Neuron (in vitro differentiated cells): Measurements from ENCODE around the gene NR1H4.

ENCODE experiments used
- H2AFZ ChIP-seq: one replicate; pipeline ENCODE4 v1.6.1; 2013; ENCODE audit warnings: low read depth, mild to moderate bottlenecking, inconsistent platforms, low read length, moderate library complexity
- H3K27me3 ChIP-seq: one replicate; pipeline ENCODE4 v1.6.1; 2013; ENCODE audit warnings: low read length; ENCODE audit not compliant: insufficient read depth
- H3K36me3 ChIP-seq: one replicate; pipeline ENCODE4 v1.6.1; 2013; ENCODE audit warnings: low read length; ENCODE audit not compliant: insufficient read depth
- H3K4me1 ChIP-seq: one replicate; pipeline ENCODE4 v1.6.1; 2013; ENCODE audit warnings: low read length; ENCODE audit not compliant: insufficient read depth
- H3K4me3 ChIP-seq: 2 replicates; pipeline ENCODE4 v1.5.1; 2013; ENCODE audit warnings: mild to moderate bottlenecking, low read length, moderate library complexity
- H3K9me3 ChIP-seq: one replicate; pipeline ENCODE4 v1.6.1; 2013; ENCODE audit warnings: low read length

NR1H4 gene

DNA sequence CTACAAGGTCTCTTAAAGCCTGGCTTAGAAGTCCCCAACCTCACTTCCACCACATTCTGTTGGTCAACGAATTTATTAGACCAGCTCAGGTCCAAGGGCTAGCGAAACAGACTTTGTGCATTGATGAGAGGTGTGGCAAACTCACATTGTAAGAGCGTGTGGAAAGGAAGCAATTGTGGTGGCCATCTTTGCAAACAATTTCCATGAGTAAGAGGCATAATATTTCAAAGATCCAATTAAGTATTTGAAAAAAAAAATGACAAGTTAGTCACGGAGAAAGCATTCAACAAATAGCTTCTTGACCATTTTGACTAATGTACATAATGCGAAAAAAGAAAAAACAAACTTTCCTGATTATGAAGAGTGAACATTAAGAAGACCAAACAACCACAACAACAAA, 7.4 kb downstream of the NR1H4 start:
- Histone ChIP-seq H2AFZ (no peak overlapping the region), H3K27me3 (no peaks in the 10 kb centered on the region), H3K9me3 (no peaks in the 10 kb centered on the region), H3K4me1 (no peaks in the 10 kb centered on the region), H3K4me3 (no peak overlapping the region), H3K36me3 (no peaks in the 10 kb centered on the region)

DNA sequence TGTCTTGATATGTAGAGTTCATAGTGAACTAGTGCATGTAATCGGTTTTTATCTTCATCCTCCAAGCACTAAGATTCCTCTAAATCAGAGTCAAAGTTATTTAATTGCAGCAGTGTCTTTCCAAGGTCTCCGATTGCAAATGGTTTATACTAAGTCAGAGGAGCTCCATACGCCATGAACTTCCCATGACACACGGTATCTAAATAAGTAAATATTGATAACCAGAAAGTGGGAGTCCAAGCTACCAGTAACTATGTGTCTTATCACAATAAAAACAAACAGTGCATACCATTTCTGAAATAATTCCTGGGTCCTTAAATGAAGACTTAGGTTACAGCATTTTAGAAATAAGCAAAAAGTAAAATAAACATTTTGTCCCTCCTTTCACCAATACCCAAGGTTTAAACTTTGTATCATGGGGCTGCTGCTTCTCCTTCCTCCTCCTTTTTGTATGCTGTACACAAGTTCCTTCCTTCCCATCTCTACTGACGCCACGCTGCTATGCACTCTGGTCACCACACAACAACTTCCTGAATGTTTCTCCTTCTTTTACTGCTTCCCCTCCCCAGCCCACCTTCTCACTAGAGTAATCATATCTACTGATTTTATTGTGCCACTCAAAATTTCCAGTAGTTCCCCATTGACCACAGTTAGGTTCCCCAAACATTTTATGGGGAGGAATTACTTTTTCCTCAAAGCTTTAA, 10.7 kb downstream of the NR1H4 start:
- no peaks in the 10 kb centered on the region for H3K36me3 ChIP-seq
- H3K27me3 ChIP-seq: no peaks in the 10 kb centered on the region
- H3K4me1 ChIP-seq: no peaks in the 10 kb centered on the region
- H3K4me3 ChIP-seq: no peak overlapping the region
- H3K9me3 ChIP-seq: no peaks in the 10 kb centered on the region
- no peak overlapping the region for H2AFZ ChIP-seq

DNA sequence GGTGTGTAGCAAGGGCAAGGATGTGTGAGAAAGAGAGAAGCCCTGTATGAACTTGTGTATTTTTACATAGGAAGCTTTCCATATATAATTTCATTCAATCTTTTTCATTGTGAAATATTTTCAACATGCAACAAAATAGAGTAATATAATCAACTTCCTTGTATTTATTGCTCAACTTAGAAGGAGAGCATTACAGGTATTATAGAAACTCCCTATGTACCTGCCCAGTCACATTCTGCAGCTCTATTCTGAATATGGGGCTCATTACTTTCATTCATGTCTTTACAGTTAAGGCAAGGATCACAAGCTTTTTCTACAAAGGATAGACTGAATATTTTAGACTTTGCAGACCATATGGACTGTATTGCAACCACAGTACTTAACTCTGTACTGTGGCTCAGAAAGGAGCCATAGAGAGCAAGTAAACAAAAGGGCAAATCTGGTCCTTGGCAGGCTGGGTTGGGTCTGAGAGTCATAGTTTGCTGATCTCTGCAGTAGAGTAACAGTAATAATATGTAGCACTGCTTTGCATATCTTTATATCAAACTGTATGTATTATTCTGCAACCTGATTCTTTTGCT, 11.3 kb downstream of the NR1H4 start:
- Histone ChIP-seq H3K36me3 (no peaks in the 10 kb centered on the region), H2AFZ (no peak overlapping the region), H3K4me1 (no peaks in the 10 kb centered on the region), H3K9me3 (no peaks in the 10 kb centered on the region), H3K27me3 (no peaks in the 10 kb centered on the region), H3K4me3 (no peak overlapping the region)

DNA sequence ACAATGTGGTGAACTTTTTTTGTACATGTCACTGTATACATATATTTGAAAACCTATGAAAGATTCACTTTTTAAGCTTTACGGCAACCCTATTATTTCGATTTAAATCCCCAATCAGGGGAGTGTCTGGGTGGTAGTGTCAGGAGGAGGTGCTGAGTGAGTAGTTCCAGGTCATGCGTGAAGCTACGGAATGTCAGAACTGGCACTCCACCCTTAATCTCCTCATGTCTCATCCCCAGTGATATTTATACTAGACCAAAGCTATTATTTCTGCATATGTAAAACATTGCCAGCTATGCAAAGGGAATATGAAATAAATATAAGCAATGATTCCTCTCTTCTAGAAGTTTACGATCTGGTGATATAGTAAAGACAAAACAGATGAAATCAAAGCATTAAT, 12.3 kb downstream of the NR1H4 start:
- Histone ChIP-seq H2AFZ (no peak overlapping the region), H3K27me3 (no peaks in the 10 kb centered on the region), H3K4me3 (no peak overlapping the region), H3K4me1 (no peaks in the 10 kb centered on the region), H3K9me3 (no peaks in the 10 kb centered on the region), H3K36me3 (no peaks in the 10 kb centered on the region)

DNA sequence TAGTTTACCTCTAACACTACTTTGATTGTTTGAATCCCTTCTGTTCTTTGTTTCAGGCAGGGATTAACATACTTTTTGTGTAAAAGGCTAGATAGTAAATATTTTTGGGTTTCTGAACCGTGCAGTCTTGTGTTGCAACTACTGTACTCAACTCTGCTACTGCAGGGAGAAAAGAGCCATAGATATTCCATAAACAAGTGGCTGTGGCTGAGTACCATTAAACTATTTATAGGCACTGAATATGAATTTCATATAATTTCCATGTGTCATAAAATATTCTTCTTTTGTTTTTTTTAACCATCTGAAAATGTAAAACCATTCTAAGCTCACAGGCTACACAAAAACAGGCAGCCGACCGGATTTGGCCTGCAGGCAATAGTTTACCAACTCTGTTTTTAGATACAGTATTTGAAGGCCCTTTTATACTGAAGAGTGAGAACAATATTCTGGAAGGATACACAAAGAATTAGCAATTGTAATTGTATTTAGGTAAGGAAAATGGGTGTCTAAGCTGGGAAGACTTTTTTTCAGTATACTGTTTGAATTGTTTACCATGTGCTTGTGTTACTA, 15.7 kb downstream of the NR1H4 start:
- no peaks in the 10 kb centered on the region for H3K9me3 ChIP-seq
- no peak overlapping the region for H3K4me3 ChIP-seq
- H3K4me1 ChIP-seq: no peaks in the 10 kb centered on the region
- H3K36me3 ChIP-seq: no peaks in the 10 kb centered on the region
- H2AFZ ChIP-seq: no peak overlapping the region
- H3K27me3 ChIP-seq: no peaks in the 10 kb centered on the region

DNA sequence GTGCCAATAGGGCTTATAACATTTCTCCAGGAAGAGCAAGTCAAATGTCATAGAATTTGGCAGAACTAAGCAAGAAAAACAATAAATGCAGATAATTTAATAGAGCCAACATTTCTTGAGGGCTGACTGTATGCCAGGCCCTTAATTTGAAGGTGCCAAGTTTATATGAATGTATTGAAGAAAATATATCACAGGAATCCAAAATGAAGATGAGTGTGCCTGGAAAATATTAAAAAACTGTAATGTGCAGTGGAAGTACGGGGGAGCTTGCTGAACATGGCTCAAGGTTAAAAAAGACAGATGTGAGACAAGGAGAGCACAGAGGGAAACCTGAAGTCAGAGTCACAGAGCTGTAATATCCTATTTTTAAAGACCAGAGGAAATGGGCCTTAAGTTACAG, 16.4 kb downstream of the NR1H4 start:
- Histone ChIP-seq H3K9me3 (no peaks in the 10 kb centered on the region), H3K4me1 (no peaks in the 10 kb centered on the region), H3K4me3 (no peak overlapping the region), H3K27me3 (no peaks in the 10 kb centered on the region), H2AFZ (no peak overlapping the region), H3K36me3 (no peaks in the 10 kb centered on the region)

DNA sequence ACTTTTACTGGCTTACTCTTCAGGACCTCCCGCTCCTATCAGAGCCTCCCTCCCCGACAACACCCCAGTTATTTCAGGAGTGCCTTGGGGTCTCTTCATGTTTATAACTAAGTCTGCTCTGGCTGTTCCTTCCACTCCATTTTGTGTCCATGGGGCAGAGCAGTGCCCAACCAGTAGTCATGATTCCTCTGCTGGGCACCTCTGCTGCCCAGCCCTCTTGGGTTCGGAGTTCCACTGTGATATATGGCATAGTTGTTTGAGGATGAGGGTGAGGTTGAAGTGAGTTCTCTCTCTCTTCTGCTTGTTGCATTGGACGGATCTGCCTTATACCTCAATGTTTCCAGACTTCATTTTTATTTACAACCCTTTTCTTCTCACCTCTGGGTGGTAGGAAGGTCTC, 17.4 kb downstream of the NR1H4 start:
- Histone ChIP-seq H3K4me3 (no peak overlapping the region), H3K36me3 (no peaks in the 10 kb centered on the region), H3K27me3 (no peaks in the 10 kb centered on the region), H3K9me3 (no peaks in the 10 kb centered on the region), H3K4me1 (no peaks in the 10 kb centered on the region), H2AFZ (no peak overlapping the region)

DNA sequence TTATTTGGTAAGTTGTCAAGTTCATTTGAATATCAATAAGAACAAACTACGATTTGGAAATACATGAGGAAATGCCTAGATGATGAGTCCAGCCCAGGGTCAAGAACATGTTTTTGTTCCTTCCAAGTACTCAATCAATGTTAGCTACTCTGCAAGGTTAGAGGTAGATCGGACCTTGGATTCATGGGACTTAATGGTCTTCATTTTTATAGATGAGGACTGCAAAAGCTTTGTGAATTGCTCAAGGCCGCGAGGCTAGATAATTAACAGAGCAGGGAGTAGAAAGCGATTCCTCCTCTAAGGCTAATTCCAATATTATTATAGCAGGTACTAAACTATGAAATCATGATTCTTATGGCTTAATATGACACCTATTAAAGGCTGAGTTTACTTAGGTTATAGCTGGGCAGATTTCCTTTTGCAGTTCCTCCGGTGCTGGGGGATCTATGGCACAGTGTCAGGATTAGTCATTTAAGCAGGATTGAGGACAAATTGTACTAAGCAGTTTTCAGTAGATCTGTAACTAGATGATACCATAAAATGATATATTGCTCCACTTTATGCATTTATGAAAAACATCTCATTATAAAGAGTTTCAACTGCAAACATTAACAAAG, 19.8 kb downstream of the NR1H4 start:
- no peak overlapping the region for H3K4me3 ChIP-seq
- no peaks in the 10 kb centered on the region for H3K27me3 ChIP-seq
- no peak overlapping the region for H2AFZ ChIP-seq
- H3K9me3 ChIP-seq: no peaks in the 10 kb centered on the region
- no peaks in the 10 kb centered on the region for H3K4me1 ChIP-seq
- H3K36me3 ChIP-seq: no peaks in the 10 kb centered on the region

DNA sequence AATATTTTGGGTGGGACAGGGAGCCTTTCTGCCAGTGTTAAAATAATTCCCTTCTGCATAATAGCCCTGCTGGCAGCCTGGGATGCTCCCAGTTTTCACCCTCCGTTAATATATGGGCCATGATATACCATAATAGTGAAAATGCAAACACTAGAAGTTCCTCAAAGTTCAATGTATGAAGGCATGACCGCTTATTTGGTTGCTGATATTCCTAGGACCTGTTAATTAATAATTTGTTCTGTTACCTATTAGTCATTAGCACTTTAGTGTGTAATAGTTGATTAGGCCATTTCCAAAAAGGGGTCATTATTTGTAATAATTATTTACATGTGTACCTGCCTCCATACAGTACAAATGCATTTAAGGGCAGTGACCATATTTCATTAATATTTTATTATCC, 20.4 kb downstream of the NR1H4 start:
- H3K4me3 ChIP-seq: no peak overlapping the region

DNA sequence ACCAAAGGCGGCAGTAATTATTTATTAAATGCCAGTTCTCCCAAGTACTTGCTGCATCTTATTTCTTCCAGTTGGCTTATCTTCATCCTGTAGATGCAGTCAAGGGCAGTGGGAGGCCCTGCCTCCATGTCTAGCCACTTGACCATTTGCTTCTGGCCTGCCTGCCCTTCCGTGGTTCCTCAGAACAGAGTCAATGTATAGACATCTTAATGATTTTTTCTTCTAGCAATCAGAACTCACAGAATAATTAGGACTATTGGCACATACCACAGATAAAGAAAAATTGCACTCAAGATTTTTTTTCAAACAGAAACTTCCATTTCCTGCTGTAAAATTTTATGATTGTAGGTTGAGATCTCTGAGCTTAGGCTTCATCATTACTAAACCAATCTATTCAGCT, 20.9 kb downstream of the NR1H4 start:
- no peaks in the 10 kb centered on the region for H3K36me3 ChIP-seq
- H3K9me3 ChIP-seq: no peaks in the 10 kb centered on the region
- no peak overlapping the region for H3K4me3 ChIP-seq
- no peaks in the 10 kb centered on the region for H3K4me1 ChIP-seq
- no peaks in the 10 kb centered on the region for H3K27me3 ChIP-seq
- no peak overlapping the region for H2AFZ ChIP-seq

More for the DNA sequence above, 20.4 kb downstream of the NR1H4 start:
- Histone ChIP-seq H3K27me3 (no peaks in the 10 kb centered on the region), H3K9me3 (no peaks in the 10 kb centered on the region), H3K4me1 (no peaks in the 10 kb centered on the region), H3K36me3 (no peaks in the 10 kb centered on the region), H2AFZ (no peak overlapping the region)

DNA sequence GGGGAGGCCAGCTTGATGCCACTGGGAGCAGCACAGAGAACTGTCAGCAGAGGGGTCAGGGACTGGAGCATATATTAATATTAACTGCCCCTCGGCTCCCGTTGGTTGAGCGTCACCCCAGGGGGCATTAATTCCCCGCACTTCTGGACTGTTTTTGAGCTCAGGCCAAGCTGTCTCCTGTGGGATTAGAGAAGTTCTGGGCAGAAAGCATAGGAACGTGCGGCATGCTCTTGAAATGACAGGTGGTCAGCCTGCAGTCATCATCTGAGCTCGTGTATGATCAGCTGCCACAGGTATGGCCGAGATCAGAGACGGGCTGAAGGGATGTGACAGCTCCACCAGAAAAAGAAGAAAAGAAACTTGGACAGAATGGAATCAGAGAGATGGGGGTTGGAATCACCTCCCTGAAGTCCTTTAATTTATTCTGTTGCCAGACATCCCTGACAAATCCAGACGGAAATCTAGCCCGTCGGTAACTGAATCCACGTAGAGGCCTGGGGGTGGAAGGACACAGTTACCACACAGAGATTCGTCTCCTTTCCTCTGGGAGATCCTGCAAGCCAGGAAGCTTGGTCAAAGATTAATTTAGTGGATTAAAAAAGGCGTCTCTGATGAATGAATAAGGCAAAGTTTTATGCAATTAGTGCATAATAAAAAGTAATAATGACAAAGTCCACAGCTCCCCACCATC, 23.6 kb downstream of the NR1H4 start:
- no peak overlapping the region for H3K4me3 ChIP-seq
- H3K27me3 ChIP-seq: no peaks in the 10 kb centered on the region
- H3K9me3 ChIP-seq: no peaks in the 10 kb centered on the region
- no peaks in the 10 kb centered on the region for H3K4me1 ChIP-seq
- H2AFZ ChIP-seq: no peak overlapping the region
- H3K36me3 ChIP-seq: no peaks in the 10 kb centered on the region

DNA sequence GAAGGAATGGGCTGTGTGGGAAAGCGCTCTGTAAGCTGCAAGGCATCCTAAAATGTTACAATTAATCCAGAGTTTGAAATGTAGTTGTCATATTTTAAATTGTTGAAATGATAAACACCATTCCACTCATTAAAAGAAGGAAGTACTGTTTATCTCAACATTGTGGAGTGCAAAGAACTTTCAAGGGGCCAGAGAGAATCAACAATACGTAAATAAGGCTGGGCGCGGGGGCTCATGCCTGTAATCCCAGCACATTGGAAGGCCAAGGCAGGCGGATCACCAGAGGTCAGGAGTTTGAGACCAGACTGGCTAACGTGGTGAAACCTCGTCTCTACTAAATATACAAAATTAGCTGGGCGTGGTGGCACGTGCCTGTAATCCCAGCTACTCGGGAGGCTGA, 24.5 kb downstream of the NR1H4 start:
- H3K4me1 ChIP-seq: no peaks in the 10 kb centered on the region
- H3K4me3 ChIP-seq: no peak overlapping the region
- H2AFZ ChIP-seq: no peak overlapping the region

DNA sequence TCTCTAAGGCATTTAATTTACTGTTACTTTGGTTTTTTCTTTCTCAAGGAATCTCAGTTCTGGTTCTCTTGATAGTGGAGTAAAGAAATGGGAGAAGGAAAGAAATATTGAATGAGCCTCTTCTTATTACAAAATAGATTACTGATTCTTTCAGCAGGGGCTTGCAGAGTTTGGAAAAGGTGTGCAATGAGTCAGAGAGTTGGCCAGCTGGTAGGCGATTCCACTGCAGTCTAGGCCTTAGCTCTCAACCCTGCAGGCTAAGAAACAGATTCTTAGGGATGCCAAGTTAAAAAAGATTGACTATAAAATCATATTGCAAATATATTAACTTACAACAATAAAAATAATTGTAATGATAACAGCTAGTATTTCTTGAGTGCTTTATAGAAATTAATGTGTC, 25.8 kb downstream of the NR1H4 start:
- Histone ChIP-seq H3K4me3 (no peak overlapping the region), H3K27me3 (no peaks in the 10 kb centered on the region), H2AFZ (no peak overlapping the region), H3K36me3 (no peaks in the 10 kb centered on the region), H3K9me3 (no peaks in the 10 kb centered on the region), H3K4me1 (no peaks in the 10 kb centered on the region)

More for the DNA sequence above, 24.5 kb downstream of the NR1H4 start:
- Histone ChIP-seq H3K9me3 (no peaks in the 10 kb centered on the region), H3K27me3 (no peaks in the 10 kb centered on the region), H3K36me3 (no peaks in the 10 kb centered on the region)
